Transverse colon (tissue), 4 donors: Measurements from ENCODE around the gene S100A11. TPM values are rescaled to one million over a fixed set of nuclear protein-coding genes. Genes with fewer than 3 reads are reported as not detected.

ENCODE experiments used
- DNase-seq: peaks from one replicate; pipeline ENCODE4 v3.0.0-alpha.2; 2019
- H3K27ac ChIP-seq, 4 donors: fragments of 200-600 bp; sonication (generic); 2 replicates each; pipeline ENCODE4 v1.5.1; 2016 to 2018; ENCODE audit warnings: inconsistent platforms in 4 of 4
- H3K27me3 ChIP-seq: fragments of 200-600 bp; sonication (generic); 2 replicates; pipeline ENCODE4 v1.5.1; 2017; ENCODE audit warnings: inconsistent platforms
- H3K36me3 ChIP-seq, 4 donors: fragments of 200-600 bp; sonication (generic); 2 replicates each; pipeline ENCODE4 v1.5.1; 2017 to 2019; ENCODE audit warnings: inconsistent platforms in 4 of 4
- H3K4me1 ChIP-seq, 4 donors: fragments of 200-600 bp; sonication (generic); 2 replicates each; pipeline ENCODE4 v1.5.1; 2017 to 2020; ENCODE audit warnings: inconsistent platforms in 4 of 4
- H3K4me3 ChIP-seq, 4 donors: fragments of 200-600 bp; sonication (generic); 1 replicate in 1 of 4; 2 replicates in 3 of 4; pipeline versions ENCODE4 v1.5.1 to v1.6.1; 2017 to 2019; ENCODE audit warnings: inconsistent platforms in 4 of 4
- H3K9me3 ChIP-seq, 2 donors: fragments of 200-600 bp; sonication (generic); 2 replicates each; pipeline ENCODE4 v1.5.1; 2017 to 2019; ENCODE audit warnings: inconsistent platforms in 2 of 2
- CTCF ChIP-seq, 5 experiments: fragments of 200-600 bp in 3 of 5; fragments of 450-650 bp in 2 of 5; sonication (generic) in 3 of 5; IDR thresholded peaks; 1 replicate in 2 of 5; 2 replicates in 3 of 5; pipeline ENCODE4 v1.5.1; 2016 to 2017; ENCODE audit warnings: antibody characterized with exemption in 5 of 5, inconsistent platforms in 3 of 5, mild to moderate bottlenecking in 2 of 5, moderate library complexity in 1 of 5
- EP300 ChIP-seq: sonication (generic); formaldehyde crosslinking; IDR thresholded peaks from one replicate; pipeline ENCODE4 v1.6.1; 2017; ENCODE audit warnings: antibody characterized with exemption, low read depth
- POLR2A ChIP-seq: fragments of 450-650 bp; IDR thresholded peaks from one replicate; pipeline ENCODE4 v1.6.1; 2016; ENCODE audit warnings: antibody characterized with exemption, mild to moderate bottlenecking, moderate library complexity
- POLR2AphosphoS5 ChIP-seq, 3 donors: sonication (generic); formaldehyde crosslinking; IDR thresholded peaks; one replicate each; pipeline ENCODE4 v1.6.1; 2016; ENCODE audit warnings: antibody characterized with exemption in 3 of 3
- WGBS, 2 donors: methylation state at CpG; one replicate each; pipeline ENCODE4 v1.1.5; 2018; ENCODE audit warnings: low coverage in 1 of 2; 5-methylcytosine and 5-hydroxymethylcytosine counted together
- in situ Hi-C, 4 donors: fragments of 200-750 bp; cut with MboI; loops; one replicate each; pipeline versions ENCODE4 v1.15.0 to v1.15.1; 2017; ENCODE audit warnings: low sequenced_read_pairs in 3 of 4, low pct_ligation_motif_present in 1 of 4, low pct_unique_long_range_greater_than_20kb in 1 of 4
- intact Hi-C: fragments of 100-400 bp; cut with DNase I; formaldehyde crosslinking; loops from one replicate; pipeline ENCODE4 v1.15.1; 2023; ENCODE audit warnings: low total_unique reads
- total RNA-seq, 4 donors: library from RNA; depleted of rRNA; stranded (reverse); fragments of >200 nt; gene quantifications; one replicate each; pipeline ENCODE4 v1.1.0, GENCODE V29; 2016

S100A11 gene
- total RNA-seq, 4 donors from 2014 or later: 35.6 to 108 (median 54.8) TPM

DNA sequence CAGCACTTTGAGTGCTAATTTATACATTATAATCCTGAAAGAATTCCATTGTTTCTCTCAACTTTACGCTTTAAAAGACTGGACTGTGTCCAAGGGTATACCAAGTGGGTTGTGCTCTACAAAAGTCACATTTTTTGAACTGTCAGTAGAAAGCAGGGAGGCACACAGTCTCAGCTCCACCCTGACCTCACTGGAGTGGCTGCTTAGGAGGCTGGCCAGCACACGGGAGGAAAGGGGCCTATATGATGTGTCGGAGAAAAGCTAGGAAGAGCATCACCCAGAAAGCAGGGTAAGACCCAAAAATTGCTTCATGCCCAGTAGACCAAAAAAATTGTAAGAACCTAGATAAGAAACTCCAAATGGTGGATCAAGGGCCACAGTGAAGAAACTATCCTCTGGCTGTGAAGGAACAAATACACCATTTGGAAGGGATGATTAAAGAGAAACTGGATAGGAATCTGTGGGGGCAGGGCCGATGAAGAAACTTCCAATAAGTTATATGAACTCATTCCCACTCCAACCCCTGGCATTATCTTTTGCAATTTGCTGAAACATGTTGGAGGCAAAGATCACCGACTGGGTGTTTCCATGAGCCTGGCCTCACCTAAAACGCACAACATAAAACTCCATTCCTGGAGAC is 45.0 kb downstream of the S100A11 start:
- H3K27me3 ChIP-seq: no peaks in the 10 kb centered on the region
- in situ Hi-C loops: no loop called here
- H3K4me3 ChIP-seq: peak overlapping the region in 3 of 4 donors; percentile 63 to 84 (median 72)
- WGBS, 2 donors: 22 to 41% methylated on average over 1 to 6 of the region's 6 CpGs
- TF ChIP-seq POLR2A: no peak
- no peak for TF ChIP-seq EP300
- no peak for TF ChIP-seq POLR2AphosphoS5 (IDR thresholded peaks at IDR 0.05)
- TF ChIP-seq CTCF (IDR thresholded peaks at IDR 0.05): no peak
- H3K27ac ChIP-seq: peak overlapping the region; percentile 93 to 97 (median 94)
- DNase-seq: no peak
- H3K9me3 ChIP-seq: no peaks in the 10 kb centered on the region
- H3K36me3 ChIP-seq: no peaks in the 10 kb centered on the region
- peaks cover 41 to 80% (median 63%) of the 10 kb centered on the region in 4 donors for H3K4me1 ChIP-seq
- intact Hi-C loops: no loop called here

DNA sequence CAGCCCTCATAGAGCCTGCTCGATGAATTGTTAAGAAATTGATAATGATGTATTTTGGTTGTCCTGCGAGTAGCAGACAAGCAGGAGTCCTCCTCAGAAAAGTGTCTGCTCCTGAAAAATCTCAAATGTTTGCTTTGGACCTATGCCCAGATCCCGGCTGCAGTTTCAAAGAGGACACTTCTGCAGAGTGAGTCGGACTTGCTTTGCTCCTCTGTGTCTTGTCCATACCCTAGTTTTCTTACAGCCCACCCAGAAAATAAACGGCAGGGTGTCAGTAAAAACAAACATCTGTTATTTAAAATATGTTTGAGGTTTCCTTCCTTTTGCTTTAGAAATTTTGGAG is 46.0 kb downstream of the S100A11 start:
- TF ChIP-seq POLR2A: no peak
- no peak for TF ChIP-seq POLR2AphosphoS5 (IDR thresholded peaks at IDR 0.05)
- no peak for TF ChIP-seq CTCF (IDR thresholded peaks at IDR 0.05)
- TF ChIP-seq EP300: no peak
- Histone ChIP-seq H3K27me3 (no peaks in the 10 kb centered on the region), H3K4me3 (peak overlapping the region in 2 of 4 donors; percentile 72 to 84), H3K9me3 (no peaks in the 10 kb centered on the region), H3K36me3 (peaks cover 0 to 2% (median 1%) of the 10 kb centered on the region in 4 donors), H3K4me1 (peaks cover 41 to 80% (median 63%) of the 10 kb centered on the region in 4 donors), H3K27ac (peak overlapping the region; percentile 93 to 97 (median 94))
- WGBS, 2 donors: 9 to 11% methylated on average over 5 of the region's 5 CpGs
- DNase-seq: peak; percentile 71
- in situ Hi-C loops: no loop called here
- intact Hi-C loops: no loop called here

DNA sequence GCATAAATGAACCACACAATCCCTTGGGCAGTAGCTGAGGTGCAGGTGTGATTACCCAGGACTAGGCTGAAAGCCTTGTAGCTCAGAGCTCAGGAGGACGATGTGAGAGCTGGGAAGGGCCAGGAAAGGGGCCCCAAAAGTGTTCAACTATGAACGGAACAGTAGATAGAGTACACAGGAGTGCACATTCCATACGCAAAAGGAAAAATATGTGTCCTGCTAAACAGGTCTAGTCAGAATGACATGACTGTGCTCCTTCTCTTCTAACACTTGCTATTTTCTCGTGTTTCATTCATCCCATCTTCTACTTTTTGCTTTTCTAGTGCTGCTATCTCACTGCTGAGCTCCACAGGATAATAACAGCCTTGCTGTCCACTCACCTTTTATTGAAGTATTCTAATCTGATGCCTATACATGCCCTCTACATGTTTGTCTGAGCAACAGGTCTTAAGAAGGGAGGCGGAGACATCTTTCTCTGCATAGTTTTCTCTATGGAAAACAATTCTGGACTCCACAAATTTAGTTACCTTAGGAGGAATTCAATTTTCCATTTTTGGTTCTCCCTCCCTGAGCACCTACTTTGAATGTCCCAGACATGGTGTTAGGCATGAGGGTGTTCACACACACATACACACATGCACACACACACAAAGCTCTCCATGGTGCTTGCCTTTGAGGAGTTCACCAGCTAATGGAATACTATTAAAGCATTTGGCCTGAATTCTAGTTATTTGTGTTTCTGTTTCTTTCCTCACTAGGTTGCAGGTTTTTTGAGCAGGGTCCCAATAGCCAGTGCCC is 46.5 kb downstream of the S100A11 start:
- no peak for DNase-seq
- H3K27me3 ChIP-seq: no peaks in the 10 kb centered on the region
- TF ChIP-seq CTCF (IDR thresholded peaks at IDR 0.05) (no peak), EP300 (no peak), POLR2AphosphoS5 (IDR thresholded peaks at IDR 0.05) (no peak), POLR2A (no peak)
- WGBS, 2 donors: 51 to 52% methylated on average over 3 to 5 of the region's 5 CpGs
- H3K27ac ChIP-seq: peak overlapping the region; percentile 93 to 97 (median 94)
- peaks cover 0 to 8% (median 4%) of the 10 kb centered on the region in 4 donors for H3K36me3 ChIP-seq
- no peaks in the 10 kb centered on the region for H3K9me3 ChIP-seq
- peaks cover 41 to 80% (median 62%) of the 10 kb centered on the region in 4 donors for H3K4me1 ChIP-seq
- in situ Hi-C loops (no loop called here), intact Hi-C loops (no loop called here)
- peak overlapping the region in 1 of 4 donors; percentile 72 for H3K4me3 ChIP-seq

- H3K36me3 ChIP-seq: peaks cover 0 to 15% (median 7%) of the 10 kb centered on the region in 4 donors
- H3K4me1 ChIP-seq: peaks cover 46 to 80% (median 55%) of the 10 kb centered on the region in 4 donors
- in situ Hi-C loops (no loop called here), intact Hi-C loops (no loop called here)
- TF ChIP-seq POLR2AphosphoS5 (IDR thresholded peaks at IDR 0.05) (peak; percentile 38 to 44 (median 41)), EP300 (no peak), POLR2A (peak; percentile 23)
- peak overlapping the region in 1 of 4 donors; percentile 72 for H3K4me3 ChIP-seq
- H3K27me3 ChIP-seq: no peaks in the 10 kb centered on the region
- WGBS, 2 donors: 25 to 29% methylated on average over 1 to 6 of the region's 6 CpGs
- H3K9me3 ChIP-seq: no peaks in the 10 kb centered on the region
- DNase-seq: peak; percentile 76
- H3K27ac ChIP-seq: peak overlapping the region; percentile 93 to 97 (median 94)
Observed at GRCh38 chr1:151989211-151989862, 47.5 kb downstream of the S100A11 start.
